Endometrial microvascular endothelial cells (primary cell): ENCODE results near the gene CERS2. TPM values are rescaled to one million over a fixed set of nuclear protein-coding genes. Genes with fewer than 3 reads are reported as not detected.

Experiments
- in situ Hi-C: cut with HindIII; loops from 2 replicates; pipeline ENCODE4 v1.10.0; 2017; ENCODE audit warnings: low sequenced_read_pairs, low pct_unique_long_range_greater_than_20kb; ENCODE audit errors: inconsistent ontology term
- total RNA-seq: library from RNA; depleted of rRNA; stranded (reverse); fragments of >200 nt; gene quantifications from one replicate; pipeline ENCODE4 v1.2.3, GENCODE V29; 2015; ENCODE audit errors: inconsistent ontology term

CERS2 gene, protein sequence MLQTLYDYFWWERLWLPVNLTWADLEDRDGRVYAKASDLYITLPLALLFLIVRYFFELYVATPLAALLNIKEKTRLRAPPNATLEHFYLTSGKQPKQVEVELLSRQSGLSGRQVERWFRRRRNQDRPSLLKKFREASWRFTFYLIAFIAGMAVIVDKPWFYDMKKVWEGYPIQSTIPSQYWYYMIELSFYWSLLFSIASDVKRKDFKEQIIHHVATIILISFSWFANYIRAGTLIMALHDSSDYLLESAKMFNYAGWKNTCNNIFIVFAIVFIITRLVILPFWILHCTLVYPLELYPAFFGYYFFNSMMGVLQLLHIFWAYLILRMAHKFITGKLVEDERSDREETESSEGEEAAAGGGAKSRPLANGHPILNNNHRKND
- total RNA-seq, result 144 TPM

DNA sequence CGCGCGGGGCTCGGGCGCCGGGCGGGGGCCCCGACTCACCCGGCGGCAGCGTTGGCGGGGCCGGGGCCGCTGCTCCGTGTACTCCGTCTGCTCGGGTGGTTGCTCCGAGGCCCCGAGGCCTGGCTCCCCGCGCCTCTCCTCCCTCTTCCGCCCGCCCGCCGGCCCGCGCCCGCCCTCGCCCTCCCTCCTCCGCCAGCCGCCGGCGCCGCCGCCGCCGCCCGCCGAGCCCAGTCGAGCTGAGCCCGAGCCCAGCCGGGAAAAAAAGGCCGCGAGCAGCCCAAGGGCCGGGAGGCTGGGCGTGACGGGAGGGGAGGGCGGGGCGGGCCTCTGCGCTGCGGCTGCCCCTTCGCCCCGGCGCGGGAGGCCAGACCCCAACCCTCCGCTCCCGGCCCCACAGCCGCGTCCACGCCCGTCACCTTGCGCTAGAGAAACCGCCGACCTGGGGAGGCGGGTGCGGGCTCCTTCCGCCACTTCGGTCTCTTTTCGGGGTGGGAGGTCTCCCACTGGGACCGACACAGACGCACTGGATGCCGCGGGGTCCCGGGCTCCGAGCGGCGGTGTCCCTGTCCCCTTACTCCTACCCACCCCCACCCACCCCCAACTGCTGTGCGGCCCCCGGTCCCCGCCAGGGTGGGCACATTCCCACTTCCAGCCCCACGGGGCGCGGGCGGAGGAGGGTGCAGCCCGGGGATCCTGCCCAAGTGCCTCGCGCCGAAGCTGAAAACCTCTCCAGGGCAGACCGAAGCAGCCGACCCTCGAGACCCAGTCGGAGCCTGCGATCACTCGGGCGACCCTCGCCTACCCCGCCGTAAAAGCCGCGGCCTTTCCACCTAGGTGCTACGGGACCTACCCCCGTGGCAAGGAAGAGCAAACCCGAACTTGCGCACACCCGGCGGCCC lies at the start of gene CERS2:
TSS of gene CERS2 (minus strand) at position 256 of the 899 bp plus-strand sequence. CDS start 5,745 bp downstream, outside the sequence.
- in situ Hi-C loops, result no loop called here

DNA sequence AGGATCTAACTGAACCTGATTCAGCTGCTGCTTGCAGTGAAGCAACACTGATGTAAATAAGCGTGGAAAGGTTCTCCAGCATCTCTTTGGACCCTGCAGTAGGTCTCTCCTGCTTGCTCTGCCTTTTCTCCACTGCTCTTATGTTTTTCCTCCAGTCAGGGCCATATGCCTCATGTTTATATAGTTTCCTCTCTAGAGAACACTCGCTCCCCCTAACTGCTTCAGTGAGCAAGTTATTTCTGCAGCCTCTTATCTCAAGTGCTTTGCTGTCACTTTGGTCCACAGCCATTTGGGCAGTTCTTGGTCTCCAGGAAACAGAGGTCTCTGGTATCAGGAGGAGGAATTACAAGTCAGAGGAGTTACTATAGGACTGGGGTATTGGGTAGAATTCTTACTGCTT lies 38.9 kb upstream of the CERS2 start:
- in situ Hi-C loops, result no loop called here

DNA sequence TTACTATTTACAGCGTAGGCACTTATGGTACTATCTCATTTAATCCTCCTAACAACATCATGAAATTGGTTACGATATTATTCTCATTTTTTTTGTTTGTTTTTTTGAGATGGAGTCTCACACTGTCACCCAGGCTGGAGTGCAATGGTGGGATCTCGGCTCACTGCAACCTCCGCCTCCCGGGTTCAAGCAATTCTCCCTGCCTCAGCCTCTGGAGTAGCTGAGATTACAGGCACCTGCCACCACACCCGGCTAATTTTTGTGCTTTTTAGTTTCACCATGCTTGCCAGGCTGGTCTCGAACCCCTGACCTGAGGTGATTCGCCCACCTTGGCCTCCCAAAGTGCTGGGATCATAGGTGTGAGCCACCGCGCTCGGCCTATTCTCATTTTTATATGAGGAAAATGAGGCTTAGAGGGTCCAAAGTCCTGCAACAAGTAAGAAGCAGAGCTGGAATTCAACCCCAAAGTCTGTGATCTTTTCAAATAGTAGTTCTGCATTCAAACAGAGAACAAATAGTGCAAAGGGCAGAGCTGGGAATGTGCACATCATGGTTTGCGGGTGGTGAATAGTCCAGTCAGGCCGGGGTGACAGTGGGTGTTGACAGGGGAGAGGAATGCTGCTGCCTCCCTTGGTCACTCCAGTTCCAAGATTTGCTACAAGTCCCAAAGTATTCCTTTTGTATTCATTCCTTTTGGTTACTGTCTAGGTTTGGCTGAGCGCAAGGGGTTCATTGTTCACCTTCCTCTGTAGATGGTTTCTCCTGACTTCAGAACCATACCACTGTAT lies 38.2 kb upstream of the CERS2 start:
- in situ Hi-C loops, result no loop called here

DNA sequence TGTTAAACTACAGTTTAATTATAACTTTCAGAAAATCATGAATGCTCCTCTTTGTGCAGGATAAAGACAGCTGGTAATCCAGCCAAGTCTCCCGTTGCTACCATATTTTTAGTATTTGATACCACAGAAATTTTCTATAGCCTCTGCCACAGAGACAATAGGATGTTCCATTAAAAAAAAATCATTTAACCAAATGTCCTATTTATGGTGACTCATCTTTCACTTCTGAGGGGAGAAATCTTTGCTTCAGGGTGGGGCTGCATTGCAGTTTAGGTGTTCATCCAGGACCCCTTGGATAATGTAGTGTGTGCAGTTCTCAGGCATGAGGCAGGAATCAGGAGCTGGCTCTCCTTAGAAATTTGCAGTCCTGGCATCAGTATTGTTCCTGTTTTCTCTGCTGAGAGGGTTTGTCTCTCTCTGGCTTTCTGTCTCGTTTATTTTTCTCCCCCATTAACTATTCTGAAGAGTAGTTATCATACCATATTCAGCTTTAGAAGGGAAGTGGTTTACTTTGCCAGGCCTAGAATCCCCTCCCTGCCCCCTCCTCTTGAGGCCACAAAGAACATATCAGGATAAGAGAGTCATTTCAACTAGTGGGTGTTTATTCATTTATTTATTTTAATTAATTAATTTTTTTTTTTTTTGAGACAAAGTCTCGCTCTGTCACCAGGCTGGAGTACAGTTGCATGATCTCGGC lies 36.7 kb upstream of the CERS2 start:
- in situ Hi-C loops, result no loop called here

DNA sequence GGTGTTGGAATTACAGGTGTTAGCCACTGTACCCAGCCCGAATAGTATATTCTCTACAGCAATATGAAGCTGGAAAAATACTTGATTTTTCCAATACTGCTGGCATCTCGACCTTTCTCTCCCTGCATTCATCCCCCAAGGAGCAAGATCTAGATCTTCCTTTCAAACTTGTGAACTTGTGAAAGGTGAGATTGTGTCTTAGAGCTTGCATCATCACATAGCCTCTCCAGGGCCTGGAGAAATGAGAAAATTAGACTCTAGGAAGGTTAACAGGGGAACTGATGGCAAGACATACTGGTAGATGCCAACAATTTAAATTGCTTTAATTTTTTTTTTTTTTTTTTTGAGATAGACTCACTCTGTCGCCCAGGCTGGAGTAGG lies 35.7 kb upstream of the CERS2 start:
- in situ Hi-C loops, result no loop called here

DNA sequence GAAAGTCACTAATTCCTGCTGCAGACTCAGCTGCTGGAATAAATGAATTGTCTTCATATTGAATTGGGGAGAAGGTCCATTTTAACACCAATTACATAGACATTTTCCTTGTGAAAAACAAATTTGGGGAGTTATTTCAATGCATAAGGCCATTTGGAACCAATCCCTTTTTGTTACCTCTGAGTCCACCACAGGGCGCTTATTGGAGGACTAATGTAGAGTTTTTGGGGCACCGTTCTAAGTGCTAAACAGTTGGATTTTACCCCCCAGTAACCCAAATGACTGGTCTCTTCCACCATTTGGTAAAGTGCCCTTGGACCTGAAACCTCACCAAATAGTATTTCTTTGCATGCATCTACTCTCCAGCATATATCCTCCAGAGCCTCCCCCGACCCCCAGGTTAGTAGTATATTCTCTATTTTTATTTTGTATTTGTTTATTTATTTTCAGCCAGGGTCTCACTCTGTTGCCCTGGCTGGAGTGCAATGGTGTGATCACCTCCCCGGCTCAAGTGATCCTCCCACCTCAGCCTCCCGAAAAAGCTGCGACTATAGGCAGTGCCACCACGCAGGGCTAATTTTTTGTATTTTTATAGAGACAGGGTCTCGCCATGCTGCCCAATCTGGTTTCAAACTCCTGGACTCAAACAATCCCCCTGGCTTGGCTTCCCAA lies 35.2 kb upstream of the CERS2 start:
- in situ Hi-C loops, result no loop called here

DNA sequence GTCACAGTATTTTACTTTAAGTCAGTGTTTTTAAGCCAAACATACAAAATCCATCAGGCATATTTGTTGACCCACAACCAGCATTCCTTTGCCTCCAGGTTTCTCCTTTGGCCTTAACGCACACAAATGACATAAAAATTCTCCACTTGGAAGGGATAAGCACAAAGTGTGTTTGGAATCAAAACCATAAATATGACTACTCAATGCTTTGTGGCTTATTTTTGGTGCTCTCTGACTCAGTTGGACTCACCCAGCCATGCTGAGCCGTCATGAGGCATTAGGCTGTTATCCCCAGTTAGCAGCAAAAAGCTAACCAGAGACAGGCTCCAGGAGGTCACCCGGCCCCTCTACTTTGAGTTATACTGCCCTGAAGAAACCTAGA lies 34.6 kb upstream of the CERS2 start:
- in situ Hi-C loops, result no loop called here

DNA sequence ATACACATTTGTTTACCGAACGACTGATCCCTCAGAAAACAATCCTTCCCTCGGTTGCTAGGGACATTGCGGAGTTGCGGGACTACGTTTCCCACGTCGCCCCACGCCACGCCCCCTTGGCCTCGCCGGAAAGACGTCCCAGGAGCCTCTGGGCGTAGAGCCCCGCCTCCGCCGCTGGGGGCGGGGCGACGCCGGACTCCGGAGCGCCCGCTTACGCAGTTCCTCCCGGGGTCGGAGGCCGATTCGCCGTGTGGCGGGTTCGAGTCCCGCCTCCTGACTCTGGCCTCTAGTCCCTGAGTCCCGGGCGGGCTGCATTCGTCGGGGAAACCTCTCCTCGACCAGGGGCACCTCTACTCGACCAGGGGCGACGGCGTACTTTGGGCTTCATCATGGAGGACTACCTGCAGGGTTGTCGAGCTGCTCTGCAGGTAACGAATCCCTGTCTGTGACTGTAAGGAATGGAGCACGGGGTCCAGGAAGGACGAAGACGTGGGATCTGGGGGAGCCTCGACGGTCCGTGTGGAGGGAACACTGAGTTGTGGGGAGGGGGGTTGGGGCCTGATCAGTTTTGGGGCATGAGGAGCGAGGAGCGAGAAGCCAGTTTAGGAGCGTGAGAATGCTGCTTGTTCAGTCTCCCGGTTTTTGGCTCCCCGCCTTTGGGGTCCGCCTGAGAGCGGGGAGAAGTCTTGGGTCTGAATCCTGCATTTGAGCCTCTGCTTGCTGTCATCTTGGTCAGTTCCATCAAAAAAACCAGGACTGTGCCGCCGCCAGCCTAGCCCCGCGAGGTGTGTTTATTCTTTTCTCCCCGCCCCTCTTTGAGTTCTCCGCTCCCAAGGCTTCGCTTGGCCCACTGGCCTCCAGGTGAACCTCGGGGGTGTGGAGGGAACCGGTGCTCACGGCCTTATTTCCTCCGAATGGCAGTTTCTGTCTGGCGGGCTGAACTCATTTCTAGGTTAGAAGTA lies 33.9 kb upstream of the CERS2 start, which contains the start of gene PRUNE1:
TSS of gene PRUNE1 (plus strand) at position 206 of the 962 bp plus-strand sequence. CDS start at position 390, 184 bp downstream.
- in situ Hi-C loops, result no loop called here

DNA sequence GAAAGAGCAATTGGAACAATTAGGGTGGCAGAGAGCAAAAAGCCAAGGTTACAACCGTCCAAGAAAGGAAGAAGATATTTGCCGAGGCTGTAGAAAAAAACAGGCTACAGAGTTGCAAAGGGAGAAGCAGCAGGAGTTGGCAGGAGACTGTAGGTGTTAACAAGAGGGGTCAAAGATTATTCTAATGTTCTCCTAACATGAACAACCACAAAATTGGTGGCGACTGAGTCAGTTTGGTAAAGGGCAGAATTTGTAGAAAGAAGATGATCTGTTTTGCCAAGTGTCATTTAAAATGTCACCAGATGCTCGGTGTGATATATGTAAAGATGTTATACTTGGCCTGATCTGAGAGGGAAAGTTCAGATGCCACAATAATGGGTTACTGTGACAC lies 33.2 kb upstream of the CERS2 start:
- in situ Hi-C loops, result no loop called here

DNA sequence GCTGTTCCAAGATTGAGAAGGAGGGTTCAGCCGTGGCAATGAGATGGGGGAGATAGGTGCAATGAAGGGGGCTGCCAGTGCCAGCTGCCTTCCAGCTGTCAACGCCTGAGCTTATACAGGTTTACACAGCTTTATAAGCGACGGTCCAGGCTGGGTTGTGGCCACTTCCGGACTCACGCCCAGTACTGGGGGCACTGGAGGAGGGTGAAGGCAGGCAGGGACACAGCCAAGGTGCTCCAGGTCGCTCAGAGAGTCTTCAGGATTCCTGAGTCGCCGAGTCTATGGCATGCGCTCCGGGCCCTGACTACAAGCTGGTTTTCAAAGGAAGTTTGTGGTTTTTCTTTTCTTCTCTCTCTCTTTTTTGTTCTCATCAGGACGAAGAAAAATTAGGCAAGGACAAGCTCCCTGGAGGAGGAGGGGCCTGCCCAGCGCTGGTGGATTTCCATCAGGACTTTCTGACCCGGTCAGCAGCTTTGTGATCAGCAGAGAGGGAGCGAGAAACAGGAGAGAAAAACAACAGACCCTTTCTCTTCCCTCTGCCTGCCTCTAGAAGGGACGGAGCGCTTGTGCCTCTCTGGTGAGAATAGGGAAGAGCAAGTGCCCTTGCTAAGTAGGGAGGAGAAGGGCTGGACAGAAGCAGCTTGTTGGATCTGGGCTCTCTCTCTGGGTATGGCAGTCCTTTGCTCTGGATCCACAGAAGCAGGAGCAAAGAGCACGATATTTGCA lies 31.9 kb upstream of the CERS2 start, which contains the start of gene MINDY1:
TSS of gene MINDY1 (minus strand) at position 576 of the 726 bp plus-strand sequence. CDS start 4,285 bp downstream, outside the sequence.
- in situ Hi-C loops, result no loop called here

DNA sequence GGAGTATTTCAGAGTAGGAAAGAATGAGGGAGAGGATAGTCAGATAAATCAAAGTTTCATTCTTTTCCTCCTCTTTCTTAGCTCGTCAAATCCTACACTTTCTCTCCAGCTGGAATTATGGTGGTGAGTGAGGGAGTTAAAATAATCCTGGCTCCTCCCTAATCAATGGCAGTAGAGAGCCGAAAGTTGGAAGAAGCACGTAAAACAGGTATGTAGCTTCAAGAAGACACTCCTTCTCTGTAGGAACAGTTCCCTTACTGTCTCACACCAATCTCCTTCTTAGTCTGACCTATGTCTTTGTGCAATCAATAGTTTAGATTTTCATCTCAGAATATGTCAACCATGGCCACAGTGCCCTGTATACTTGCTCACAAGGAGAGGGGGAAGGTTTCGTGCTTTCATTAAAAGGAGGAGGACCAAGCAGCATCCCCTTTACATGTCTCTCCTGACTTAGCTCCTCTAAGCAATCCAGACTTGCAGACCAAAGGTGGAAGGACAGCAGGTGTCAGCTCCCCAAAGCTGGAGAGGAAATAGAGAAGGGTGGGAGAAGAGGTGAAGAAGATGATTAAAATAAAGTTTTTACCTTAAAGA lies 31.2 kb upstream of the CERS2 start:
- in situ Hi-C loops, result no loop called here

DNA sequence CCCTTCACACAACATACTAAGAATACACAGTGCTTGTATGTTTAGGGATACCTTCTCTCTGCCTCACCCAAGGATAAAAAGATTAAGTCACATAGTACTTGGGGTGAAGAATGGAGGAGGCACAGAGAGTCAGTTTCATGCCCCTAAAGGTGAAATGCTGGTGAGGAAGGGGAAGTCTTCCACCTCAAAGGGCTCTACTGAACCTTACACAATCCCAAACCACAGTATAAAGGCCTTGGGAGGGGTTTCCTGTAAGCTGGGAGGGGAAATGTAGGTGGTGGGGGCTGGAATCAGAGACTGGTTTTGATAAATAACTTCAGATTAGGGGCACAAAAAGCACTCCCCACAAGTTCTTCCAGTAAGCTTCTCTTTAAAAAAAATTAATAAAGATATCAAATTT lies 28.5 kb upstream of the CERS2 start:
- in situ Hi-C loops, result no loop called here

DNA sequence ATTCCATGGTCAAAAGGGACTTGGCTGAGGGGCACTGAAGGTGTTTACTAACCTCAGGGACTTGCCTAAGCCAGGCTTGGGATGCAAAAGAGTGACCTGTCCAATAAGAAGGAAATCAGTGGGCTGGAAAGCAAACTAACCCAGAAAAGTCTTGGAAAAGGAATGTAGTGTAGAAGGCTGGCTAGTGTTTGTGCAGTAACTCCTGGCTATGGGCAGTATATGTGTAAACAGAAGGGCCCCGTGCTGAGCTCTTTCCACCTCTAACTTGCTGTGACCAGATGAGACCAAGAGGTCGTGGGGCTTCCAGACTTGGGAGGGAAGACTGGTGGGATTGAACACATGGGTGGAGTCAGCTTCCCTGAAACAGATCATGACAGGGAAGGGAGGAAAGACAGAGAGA lies 28.0 kb upstream of the CERS2 start:
- in situ Hi-C loops, result no loop called here

DNA sequence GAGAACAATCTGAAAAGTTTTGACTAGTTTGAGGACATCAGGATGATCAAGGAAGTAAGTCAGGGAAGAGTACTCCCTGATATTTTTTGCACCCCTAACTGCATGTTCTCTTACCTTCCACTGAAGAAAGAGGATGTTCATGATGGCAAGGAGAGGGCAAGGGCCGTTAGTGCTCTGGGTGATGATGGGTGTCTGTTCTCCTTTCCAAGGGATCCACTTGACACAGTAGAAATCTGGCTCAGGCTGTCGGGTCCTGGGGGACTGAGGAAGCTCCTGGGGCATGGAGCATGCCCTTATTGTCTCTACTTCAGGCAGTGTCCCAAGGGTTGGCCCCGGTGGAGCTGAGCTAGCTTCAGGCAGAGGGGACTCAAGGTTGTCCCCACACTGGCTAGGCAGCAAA lies 27.4 kb upstream of the CERS2 start:
- in situ Hi-C loops, result no loop called here

DNA sequence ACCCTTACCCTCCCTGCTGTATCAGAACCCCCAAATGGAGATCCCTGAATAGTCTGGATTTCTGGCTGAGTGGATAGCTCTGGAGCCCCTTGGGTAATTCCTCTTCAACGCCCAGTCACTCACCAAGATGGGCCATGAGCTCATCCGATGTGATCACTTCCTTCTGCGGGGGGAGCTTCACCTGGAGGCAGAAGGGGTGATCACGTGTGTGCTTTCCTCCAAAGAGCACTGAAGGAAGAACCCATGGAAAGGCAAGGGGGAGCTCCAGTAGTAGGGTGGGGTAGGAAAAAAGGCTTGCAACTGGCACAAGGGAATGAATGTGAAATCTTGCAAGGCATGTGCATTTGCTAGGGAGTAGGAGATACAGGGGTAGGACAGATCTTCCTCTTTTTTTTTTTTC lies 27.0 kb upstream of the CERS2 start:
- in situ Hi-C loops, result no loop called here

DNA sequence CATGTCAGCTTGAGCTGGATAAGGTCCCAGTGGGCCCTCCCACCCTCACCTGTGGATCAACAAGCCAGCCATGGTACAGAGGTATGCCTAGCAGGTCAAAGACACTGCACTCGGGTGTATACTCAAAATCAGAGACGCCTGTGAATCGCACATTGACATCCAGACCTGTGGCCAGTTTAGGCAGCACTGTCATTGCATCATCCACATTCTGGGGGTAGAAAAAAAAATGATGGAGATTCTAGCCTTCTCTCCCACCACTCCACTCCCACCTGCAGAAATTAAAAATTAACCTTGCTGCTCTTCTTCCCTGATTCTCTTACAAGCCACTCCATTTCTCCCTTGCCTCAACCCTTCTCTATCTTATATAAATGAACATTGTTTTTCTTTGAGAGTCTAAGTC lies 25.8 kb upstream of the CERS2 start:
- in situ Hi-C loops, result no loop called here
